Dedifferentiated amniotic fluid mesenchymal stem cell (primary cell): Measurements from ENCODE around the gene CDKN2D.
"Not testable (repeated sequence)": the region's sequence is repeated elsewhere in the genome, so short reads cannot be mapped to it uniquely, and the experiment has no call there.

Experiments
- DNase-seq: peaks from one replicate; pipeline ENCODE4 v3.0.0-alpha.2; 2016; ENCODE audit errors: extremely low spot score

The CDKN2D gene

GRCh38 chr19:10551698-10552301 is 17.0 kb downstream of the CDKN2D start:
- DNase-seq, result no peak

- DNase-seq, result not testable (repeated sequence)
These were observed 17.8 kb downstream of the CDKN2D start for GRCh38 chr19:10551006-10551405.

- DNase-seq, result no peak
These were observed 18.4 kb downstream of the CDKN2D start for GRCh38 chr19:10550336-10550735.

- DNase-seq, result no peak
These were observed 19.0 kb downstream of the CDKN2D start for GRCh38 chr19:10549733-10550132.

- no peak for DNase-seq
These were observed 20.0 kb downstream of the CDKN2D start for GRCh38 chr19:10548746-10549276.

GRCh38 chr19:10546817-10547216 is 22.0 kb downstream of the CDKN2D start:
- DNase-seq, result no peak

GRCh38 chr19:10544753-10545251 is 24.0 kb downstream of the CDKN2D start:
- no peak for DNase-seq

GRCh38 chr19:10544242-10544752 is 24.5 kb downstream of the CDKN2D start:
- no peak for DNase-seq

GRCh38 chr19:10543420-10544241 is 25.1 kb downstream of the CDKN2D start, which contains the start of gene ATG4D:
ATG4D (plus strand) TSS chr19:10543904; CDS start chr19:10544091, 187 bp downstream.
- peak; percentile 52 for DNase-seq

- DNase-seq, result no peak
These were observed 25.7 kb downstream of the CDKN2D start for GRCh38 chr19:10543059-10543419.

GRCh38 chr19:10539016-10539415 is 29.8 kb downstream of the CDKN2D start:
- not testable (repeated sequence) for DNase-seq

- DNase-seq, result no peak
These were observed 30.4 kb downstream of the CDKN2D start for GRCh38 chr19:10538204-10538983.

- DNase-seq, result no peak
These were observed 31.1 kb downstream of the CDKN2D start for GRCh38 chr19:10537668-10538067.

- no peak for DNase-seq
These were observed 33.2 kb downstream of the CDKN2D start for GRCh38 chr19:10535613-10536012.

- peak; percentile 92 for DNase-seq
These were observed 35.0 kb downstream of the CDKN2D start for GRCh38 chr19:10533646-10534386.

- DNase-seq, result no peak
These were observed 36.3 kb downstream of the CDKN2D start for GRCh38 chr19:10532457-10532856.

- not testable (repeated sequence) for DNase-seq
These were observed 41.9 kb downstream of the CDKN2D start for GRCh38 chr19:10526887-10527286.

GRCh38 chr19:10525636-10526035 is 43.1 kb downstream of the CDKN2D start:
- DNase-seq, result no peak

GRCh38 chr19:10523135-10523636 is 45.6 kb downstream of the CDKN2D start:
- DNase-seq, result no peak

GRCh38 chr19:10521461-10522171 is 47.2 kb downstream of the CDKN2D start:
- DNase-seq, result no peak
